HepG2 (cell line): ENCODE data around the gene TLCD3B. TPM values are rescaled to one million over a fixed set of nuclear protein-coding genes. Genes with fewer than 3 reads are reported as not detected.
A peak's percentile ranks its signal among the peaks of the same experiment; 100 is the strongest.

Experiments
- EP300 ChIP-seq, 3 experiments: sonication (generic) in 1 of 3; formaldehyde crosslinking in 1 of 3; IDR thresholded peaks; 2 replicates each; pipeline versions ENCODE4 v1.5.1 to v1.6.1; 2011 to 2020; ENCODE audit warnings: low read depth in 2 of 3, low read length in 2 of 3, borderline replicate concordance in 1 of 3, improper control_type of control experiment in 1 of 3, mild to moderate bottlenecking in 1 of 3, missing genetic modification reagents in 1 of 3, moderate library complexity in 1 of 3
- FOSL1 ChIP-seq: sonication (generic); formaldehyde crosslinking; IDR thresholded peaks from 2 replicates; pipeline ENCODE4 v1.9.0; 2021; ENCODE audit warnings: missing genetic modification reagents, borderline replicate concordance
- GATAD1 ChIP-seq: IDR thresholded peaks from 2 replicates; pipeline ENCODE4 v1.6.1; 2016; ENCODE audit warnings: missing genetic modification reagents, missing compliant biosample characterization
- HDAC2 ChIP-seq: sonication (generic); formaldehyde crosslinking; IDR thresholded peaks from 2 replicates; pipeline ENCODE4 v1.4.0; 2020; ENCODE audit warnings: missing genetic modification reagents
- HIVEP1 ChIP-seq: sonication (generic); formaldehyde crosslinking; IDR thresholded peaks from 2 replicates; pipeline ENCODE4 v1.4.0; 2020; ENCODE audit warnings: mild to moderate bottlenecking, missing genetic modification reagents
- HNRNPL ChIP-seq: fragments of 200-400 bp; formaldehyde crosslinking; IDR thresholded peaks from 2 replicates; pipeline ENCODE4 v1.6.1; 2017; ENCODE audit warnings: mild to moderate bottlenecking, low read depth, low read length
- MED13 ChIP-seq: sonication (generic); formaldehyde crosslinking; IDR thresholded peaks from 2 replicates; pipeline ENCODE4 v1.5.0; 2020; ENCODE audit warnings: missing genetic modification reagents
- NR1H2 ChIP-seq: sonication (generic); formaldehyde crosslinking; IDR thresholded peaks from 2 replicates; pipeline ENCODE4 v1.8.1; 2022; ENCODE audit warnings: low read depth, missing genetic modification reagents, borderline replicate concordance
- PAWR ChIP-seq: sonication (generic); formaldehyde crosslinking; IDR thresholded peaks from 2 replicates; pipeline ENCODE4 v1.4.0; 2020; ENCODE audit warnings: missing genetic modification reagents, mild to moderate bottlenecking, borderline replicate concordance
- RORA ChIP-seq: sonication (generic); formaldehyde crosslinking; IDR thresholded peaks from 2 replicates; pipeline ENCODE4 v1.5.0; 2020; ENCODE audit warnings: mild to moderate bottlenecking, missing genetic modification reagents, moderate library complexity
- TARDBP ChIP-seq: sonication (generic); formaldehyde crosslinking; IDR thresholded peaks from 2 replicates; pipeline ENCODE4 v1.8.0; 2022; ENCODE audit warnings: mild to moderate bottlenecking, missing genetic modification reagents
- ZBTB3 ChIP-seq: sonication (generic); formaldehyde crosslinking; IDR thresholded peaks from 2 replicates; pipeline ENCODE4 v1.4.0; 2020; ENCODE audit warnings: low read depth, mild to moderate bottlenecking, moderate library complexity, missing genetic modification reagents, borderline replicate concordance
- ZFP36 ChIP-seq: fragments of 150-350 bp; IDR thresholded peaks from 2 replicates; pipeline ENCODE4 v1.6.1; 2018; ENCODE audit warnings: borderline replicate concordance, low read length, low read depth; ENCODE audit not compliant: partially characterized antibody
- ZNF101 ChIP-seq: sonication (generic); formaldehyde crosslinking; IDR thresholded peaks from 2 replicates; pipeline ENCODE4 v1.4.0; 2020; ENCODE audit warnings: mild to moderate bottlenecking, low read depth, missing genetic modification reagents, borderline replicate concordance
- ZNF331 ChIP-seq: sonication (generic); formaldehyde crosslinking; IDR thresholded peaks from 2 replicates; pipeline ENCODE4 v1.4.0; 2020; ENCODE audit warnings: missing genetic modification reagents
- ZNF451 ChIP-seq: sonication (generic); formaldehyde crosslinking; IDR thresholded peaks from 2 replicates; pipeline ENCODE4 v1.5.0; 2020; ENCODE audit warnings: mild to moderate bottlenecking, missing genetic modification reagents
- ZNF616 ChIP-seq: sonication (generic); formaldehyde crosslinking; IDR thresholded peaks from 2 replicates; pipeline ENCODE4 v1.5.0; 2020; ENCODE audit warnings: low read depth, mild to moderate bottlenecking, missing genetic modification reagents
- ZNF678 ChIP-seq: sonication (generic); formaldehyde crosslinking; IDR thresholded peaks from 2 replicates; pipeline ENCODE4 v1.4.0; 2020; ENCODE audit warnings: mild to moderate bottlenecking, missing genetic modification reagents
- ZNF713 ChIP-seq: sonication (generic); formaldehyde crosslinking; IDR thresholded peaks from 2 replicates; pipeline ENCODE4 v1.4.0; 2020; ENCODE audit warnings: mild to moderate bottlenecking, missing genetic modification reagents
- ZNF883 ChIP-seq: sonication (generic); formaldehyde crosslinking; IDR thresholded peaks from 2 replicates; pipeline ENCODE4 v1.5.1; 2020; ENCODE audit warnings: mild to moderate bottlenecking, missing genetic modification reagents; ENCODE audit errors: not compliant biosample characterization
- polyA plus RNA-seq, 8 experiments: library from polyadenylated mRNA; depleted of rRNA in 3 of 8; stranded (reverse) in 7 of 8; unstranded in 1 of 8; fragments of >200 nt; fragmentation: Illumina TruSeq in 4 of 8; extraction: Trizol in 4 of 8; gene quantifications; 2 replicates each; pipeline versions ENCODE4 v1.2.1 to v1.2.3, GENCODE V29; 2011 to 2016; ENCODE audit warnings: low read depth in 4 of 8, missing spikeins in 1 of 8, mixed read lengths in 1 of 8; ENCODE audit not compliant: insufficient read depth in 1 of 8
- total RNA-seq, 5 experiments: library from RNA; depleted of rRNA; stranded (reverse); fragments of >200 nt; fragmentation: Illumina TruSeq; extraction: Trizol; gene quantifications; 2 replicates each; pipeline ENCODE4 v1.2.3, GENCODE V29; 2016; ENCODE audit warnings: low read depth in 1 of 5
- TF ChIP-seq, protein P1 (sequence below), 2 experiments: sonication (generic) in 1 of 2; formaldehyde crosslinking in 1 of 2; IDR thresholded peaks; 2 replicates each; pipeline versions ENCODE4 v1.5.1 to v1.6.1; 2011 to 2020; ENCODE audit warnings: borderline replicate concordance in 1 of 2, low read depth in 1 of 2, low read length in 1 of 2, mild to moderate bottlenecking in 1 of 2, missing genetic modification reagents in 1 of 2, moderate library complexity in 1 of 2
- TF ChIP-seq, protein P2 (sequence below): sonication (generic); formaldehyde crosslinking; IDR thresholded peaks from 2 replicates; pipeline ENCODE4 v1.4.0; 2020; ENCODE audit warnings: mild to moderate bottlenecking, missing genetic modification reagents
- TF ChIP-seq, protein P3 (sequence below): sonication (generic); formaldehyde crosslinking; conservative IDR thresholded peaks from 2 replicates; pipeline ENCODE4 v1.5.0; 2020; ENCODE audit warnings: missing genetic modification reagents
- TF ChIP-seq, protein P4 (sequence below): sonication (generic); formaldehyde crosslinking; IDR thresholded peaks from 2 replicates; pipeline ENCODE4 v1.8.1; 2023; ENCODE audit warnings: mild to moderate bottlenecking, inconsistent platforms, moderate library complexity, missing genetic modification reagents, borderline replicate concordance

TLCD3B gene
- total and polyA plus RNA-seq, 2 of the 13 experiments (the other 11 are each of a cell fraction or from before 2014, with no cell fraction given): not detected

DNA sequence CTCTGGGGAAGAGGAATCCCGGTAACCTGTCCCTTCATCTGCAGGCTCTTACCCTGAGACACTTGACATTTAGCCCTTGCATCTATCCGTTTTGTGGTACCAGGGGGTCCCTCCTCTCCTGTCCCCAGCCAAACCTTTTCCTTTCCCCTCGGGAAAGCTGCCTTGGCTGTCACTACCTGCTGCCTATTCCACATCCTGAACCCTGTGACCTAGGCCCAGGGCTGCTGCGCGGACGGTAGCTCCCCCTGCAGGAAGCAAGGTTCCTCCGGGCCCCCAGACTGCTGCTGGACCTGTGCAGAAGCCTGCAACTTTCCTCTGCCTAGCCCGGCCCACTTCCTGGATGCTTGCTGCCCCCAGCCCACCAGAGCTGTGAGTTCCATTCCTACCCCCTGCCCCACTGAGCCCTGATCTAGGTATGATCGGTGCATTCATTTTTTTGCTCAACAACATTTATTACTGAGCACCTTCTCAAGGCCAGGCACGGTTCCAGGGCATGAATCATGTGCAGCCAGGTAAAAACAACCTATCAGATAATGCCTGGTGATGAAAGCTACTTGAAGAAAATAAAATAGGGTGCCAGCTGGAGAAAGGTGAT lies 24.0 kb upstream of the TLCD3B start (continued):
- no peak for TF ChIP-seq ZBTB3 (CRISPR knock-in tag)
- peak; percentile 48; the same call in 1 of the 2 replicates for TF ChIP-seq GATAD1
- no peak for TF ChIP-seq HNRNPL
- 0 out of 2 replicates have a peak, but pooled peaks have one; percentile 50 for TF ChIP-seq TARDBP
- no peak for TF ChIP-seq ZNF678
- TF ChIP-seq ZNF451 (CRISPR knock-in tag): no peak
- 0 out of 2 replicates have a peak, but pooled peaks have one; percentile 16 for TF ChIP-seq HDAC2
- TF ChIP-seq, protein P1, sequence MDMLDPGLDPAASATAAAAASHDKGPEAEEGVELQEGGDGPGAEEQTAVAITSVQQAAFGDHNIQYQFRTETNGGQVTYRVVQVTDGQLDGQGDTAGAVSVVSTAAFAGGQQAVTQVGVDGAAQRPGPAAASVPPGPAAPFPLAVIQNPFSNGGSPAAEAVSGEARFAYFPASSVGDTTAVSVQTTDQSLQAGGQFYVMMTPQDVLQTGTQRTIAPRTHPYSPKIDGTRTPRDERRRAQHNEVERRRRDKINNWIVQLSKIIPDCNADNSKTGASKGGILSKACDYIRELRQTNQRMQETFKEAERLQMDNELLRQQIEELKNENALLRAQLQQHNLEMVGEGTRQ (IDR thresholded peaks at IDR 0.05; ENCODE audit: low read depth, low read length): no peak
- TF ChIP-seq, protein P1 (CRISPR knock-in tag; IDR thresholded peaks at IDR 0.05; ENCODE audit: borderline replicate concordance): no peak
- TF ChIP-seq, protein P2, sequence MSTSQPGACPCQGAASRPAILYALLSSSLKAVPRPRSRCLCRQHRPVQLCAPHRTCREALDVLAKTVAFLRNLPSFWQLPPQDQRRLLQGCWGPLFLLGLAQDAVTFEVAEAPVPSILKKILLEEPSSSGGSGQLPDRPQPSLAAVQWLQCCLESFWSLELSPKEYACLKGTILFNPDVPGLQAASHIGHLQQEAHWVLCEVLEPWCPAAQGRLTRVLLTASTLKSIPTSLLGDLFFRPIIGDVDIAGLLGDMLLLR (CRISPR knock-in tag): no peak
- no peak for TF ChIP-seq ZNF331 (CRISPR knock-in tag)
- no peak for TF ChIP-seq FOSL1
- TF ChIP-seq ZNF883 (CRISPR knock-in tag): peak; percentile 80
- no peak for TF ChIP-seq ZFP36
- no peak for TF ChIP-seq ZNF616
- no peak for TF ChIP-seq HIVEP1 (CRISPR knock-in tag)
- TF ChIP-seq ZNF101 (CRISPR knock-in tag): no peak
- TF ChIP-seq PAWR: no peak
- TF ChIP-seq, protein P3, sequence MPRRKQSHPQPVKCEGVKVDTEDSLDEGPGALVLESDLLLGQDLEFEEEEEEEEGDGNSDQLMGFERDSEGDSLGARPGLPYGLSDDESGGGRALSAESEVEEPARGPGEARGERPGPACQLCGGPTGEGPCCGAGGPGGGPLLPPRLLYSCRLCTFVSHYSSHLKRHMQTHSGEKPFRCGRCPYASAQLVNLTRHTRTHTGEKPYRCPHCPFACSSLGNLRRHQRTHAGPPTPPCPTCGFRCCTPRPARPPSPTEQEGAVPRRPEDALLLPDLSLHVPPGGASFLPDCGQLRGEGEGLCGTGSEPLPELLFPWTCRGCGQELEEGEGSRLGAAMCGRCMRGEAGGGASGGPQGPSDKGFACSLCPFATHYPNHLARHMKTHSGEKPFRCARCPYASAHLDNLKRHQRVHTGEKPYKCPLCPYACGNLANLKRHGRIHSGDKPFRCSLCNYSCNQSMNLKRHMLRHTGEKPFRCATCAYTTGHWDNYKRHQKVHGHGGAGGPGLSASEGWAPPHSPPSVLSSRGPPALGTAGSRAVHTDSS: no peak
- no peak for TF ChIP-seq MED13 (CRISPR knock-in tag)
- no peak for TF ChIP-seq NR1H2 (CRISPR knock-in tag)
- TF ChIP-seq, protein P4, sequence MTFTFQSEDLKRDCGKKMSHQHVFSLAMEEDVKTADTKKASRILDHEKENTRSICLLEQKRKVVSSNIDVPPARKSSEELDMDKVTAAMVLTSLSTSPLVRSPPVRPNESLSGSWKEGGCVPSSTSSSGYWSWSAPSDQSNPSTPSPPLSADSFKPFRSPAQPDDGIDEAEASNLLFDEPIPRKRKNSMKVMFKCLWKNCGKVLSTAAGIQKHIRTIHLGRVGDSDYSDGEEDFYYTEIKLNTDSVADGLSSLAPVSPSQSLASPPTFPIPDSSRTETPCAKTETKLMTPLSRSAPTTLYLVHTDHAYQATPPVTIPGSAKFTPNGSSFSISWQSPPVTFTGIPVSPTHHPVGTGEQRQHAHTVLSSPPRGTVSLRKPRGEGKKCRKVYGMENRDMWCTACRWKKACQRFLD (CRISPR knock-in tag): no peak
- TF ChIP-seq ZNF713: no peak
- TF ChIP-seq EP300 (IDR thresholded peaks at IDR 0.05; ENCODE audit: low read depth in 2 of 2, low read length in 2 of 2): no peak
- no peak for TF ChIP-seq EP300 (CRISPR knock-in tag; IDR thresholded peaks at IDR 0.05; ENCODE audit: borderline replicate concordance)
- no peak for TF ChIP-seq RORA (CRISPR knock-in tag)
